Gastroesophageal sphincter (tissue), 4 donors: Measurements from ENCODE around the gene HRNR. TPM values are rescaled to one million over a fixed set of nuclear protein-coding genes. Genes with fewer than 3 reads are reported as not detected.

Source experiments
- ATAC-seq: fragments of 150-250 bp; one replicate; pipeline ENCODE4 v1.9.1; 2016; ENCODE audit warnings: mild to moderate bottlenecking, moderate library complexity
- H3K27ac ChIP-seq, 4 donors: fragments of 200-600 bp; sonication (generic) in 3 of 4; 1 replicate in 3 of 4; 2 replicates in 1 of 4; pipeline ENCODE4 v1.5.1; 2016 to 2019
- H3K27me3 ChIP-seq: fragments of 200-600 bp; sonication (generic); one replicate; pipeline ENCODE4 v1.5.1; 2019
- H3K36me3 ChIP-seq, 2 donors: fragments of 200-600 bp; sonication (generic); one replicate each; pipeline ENCODE4 v1.5.1; 2019; ENCODE audit warnings: control low read depth in 1 of 2
- H3K4me1 ChIP-seq, 3 donors: fragments of 200-600 bp; sonication (generic); 1 replicate in 2 of 3; 2 replicates in 1 of 3; pipeline ENCODE4 v1.5.1; 2016 to 2019; ENCODE audit warnings: control low read depth in 2 of 3
- H3K4me3 ChIP-seq, 2 donors: fragments of 200-600 bp; sonication (generic); one replicate each; pipeline ENCODE4 v1.5.1; 2019; ENCODE audit warnings: mild to moderate bottlenecking in 1 of 2, moderate library complexity in 1 of 2
- H3K9me3 ChIP-seq, 3 donors: fragments of 200-600 bp; sonication (generic); one replicate each; pipeline ENCODE4 v1.5.1; 2017 to 2019; ENCODE audit warnings: control low read depth in 2 of 3
- CTCF ChIP-seq, 4 experiments: fragments of 200-600 bp in 2 of 4; fragments of 450-650 bp in 2 of 4; sonication (generic) in 1 of 4; IDR thresholded peaks; one replicate each; pipeline ENCODE4 v1.5.1; 2017 to 2019; ENCODE audit warnings: antibody characterized with exemption in 4 of 4, mild to moderate bottlenecking in 2 of 4, moderate library complexity in 2 of 4
- EP300 ChIP-seq: sonication (generic); formaldehyde crosslinking; IDR thresholded peaks from one replicate; pipeline ENCODE4 v1.6.1; 2017; ENCODE audit warnings: antibody characterized with exemption, mild to moderate bottlenecking
- POLR2A ChIP-seq, 2 donors: fragments of 450-650 bp; IDR thresholded peaks; one replicate each; pipeline ENCODE4 v1.6.1; 2017; ENCODE audit warnings: antibody characterized with exemption in 2 of 2, mild to moderate bottlenecking in 2 of 2, moderate library complexity in 1 of 2
- POLR2AphosphoS5 ChIP-seq: sonication (generic); formaldehyde crosslinking; IDR thresholded peaks from one replicate; pipeline ENCODE4 v1.6.1; 2017; ENCODE audit warnings: antibody characterized with exemption
- WGBS, 2 donors: methylation state at CpG; one replicate each; pipeline ENCODE4 v1.1.5; 2018; ENCODE audit warnings: low coverage in 1 of 2; 5-methylcytosine and 5-hydroxymethylcytosine counted together
- total RNA-seq, 4 donors: library from RNA; depleted of rRNA; stranded (reverse); fragments of >200 nt; gene quantifications; one replicate each; pipeline ENCODE4 v1.1.0, GENCODE V29; 2016

Gene HRNR
- total RNA-seq, 4 donors from 2014 or later: 0.04 TPM; not detected in 3

- ATAC-seq: peak; percentile 70
- Histone ChIP-seq H3K27me3 (no peaks in the 10 kb centered on the region), H3K4me3 (no peak overlapping the region), H3K4me1 (peaks cover 2 to 29% (median 3%) of the 10 kb centered on the region in 3 donors), H3K27ac (peak overlapping the region in 2 of 4 donors; percentile 24 to 37), H3K36me3 (no peaks in the 10 kb centered on the region), H3K9me3 (no peaks in the 10 kb centered on the region)
- 43 to 71% methylated on average over 2 to 3 of the region's 3 CpGs for WGBS, 2 donors
- no peak for TF ChIP-seq CTCF (IDR thresholded peaks at IDR 0.05)
- no peak for TF ChIP-seq EP300
- TF ChIP-seq POLR2A (IDR thresholded peaks at IDR 0.05): no peak
- TF ChIP-seq POLR2AphosphoS5: no peak
Measured at GRCh38 chr1:152167835-152168534, 56.0 kb downstream of the HRNR start.

GRCh38 chr1:152166966-152167365 is 57.0 kb downstream of the HRNR start:
- no peaks in the 10 kb centered on the region for H3K27me3 ChIP-seq
- H3K4me1 ChIP-seq: peaks cover 2 to 29% (median 3%) of the 10 kb centered on the region in 3 donors
- ATAC-seq: no peak
- WGBS, 2 donors: 50% methylated on average over 1 of the region's 1 CpG; no CpG with 5 or more reads in 1 of the 2 donors
- no peak for TF ChIP-seq POLR2A (IDR thresholded peaks at IDR 0.05)
- no peak for TF ChIP-seq EP300
- no peak for TF ChIP-seq POLR2AphosphoS5
- no peak for TF ChIP-seq CTCF (IDR thresholded peaks at IDR 0.05)
- H3K9me3 ChIP-seq: no peaks in the 10 kb centered on the region
- no peak overlapping the region for H3K27ac ChIP-seq
- no peak overlapping the region for H3K4me3 ChIP-seq
- H3K36me3 ChIP-seq: no peaks in the 10 kb centered on the region

GRCh38 chr1:152165286-152166077 is 58.5 kb downstream of the HRNR start:
- Histone ChIP-seq H3K27me3 (no peaks in the 10 kb centered on the region), H3K4me1 (peaks cover 2 to 29% (median 3%) of the 10 kb centered on the region in 3 donors), H3K9me3 (no peaks in the 10 kb centered on the region), H3K4me3 (no peak overlapping the region), H3K36me3 (no peaks in the 10 kb centered on the region), H3K27ac (peak overlapping the region in 1 of 4 donors; percentile 23)
- ATAC-seq: no peak
- TF ChIP-seq EP300 (no peak), POLR2AphosphoS5 (no peak), POLR2A (IDR thresholded peaks at IDR 0.05) (no peak), CTCF (IDR thresholded peaks at IDR 0.05) (no peak)
- 71 to 83% methylated on average over 4 of the region's 4 CpGs for WGBS, 2 donors

GRCh38 chr1:152164517-152165136 is 59.4 kb downstream of the HRNR start:
- TF ChIP-seq POLR2AphosphoS5: no peak
- no peak for TF ChIP-seq CTCF (IDR thresholded peaks at IDR 0.05)
- no peak for TF ChIP-seq EP300
- TF ChIP-seq POLR2A (IDR thresholded peaks at IDR 0.05): no peak
- H3K4me3 ChIP-seq: no peak overlapping the region
- H3K9me3 ChIP-seq: no peaks in the 10 kb centered on the region
- no peaks in the 10 kb centered on the region for H3K36me3 ChIP-seq
- H3K27me3 ChIP-seq: no peaks in the 10 kb centered on the region
- no peak for ATAC-seq
- peak overlapping the region in 1 of 4 donors; percentile 23 for H3K27ac ChIP-seq
- WGBS, 2 donors: 40 to 57% methylated on average over 1 to 2 of the region's 2 CpGs
- peaks cover 2 to 27% (median 3%) of the 10 kb centered on the region in 3 donors for H3K4me1 ChIP-seq
